HEK293 (cell line): Measurements from ENCODE around the gene NF2.

Experiments used
- BCL11A ChIP-seq: fragments of 450-650 bp; formaldehyde crosslinking; IDR thresholded peaks from 2 replicates; pipeline ENCODE4 v1.5.1; 2016; ENCODE audit warnings: low read depth, missing biosample characterization, missing genetic modification characterization
- GLI2 ChIP-seq: fragments of 450-650 bp; formaldehyde crosslinking; IDR thresholded peaks from 2 replicates; pipeline ENCODE4; 2017; ENCODE audit warnings: missing biosample characterization, missing genetic modification characterization, low read depth, borderline replicate concordance
- GLIS1 ChIP-seq: fragments of 450-650 bp; formaldehyde crosslinking; IDR thresholded peaks from 2 replicates; pipeline ENCODE4 v1.5.1; 2016; ENCODE audit warnings: missing biosample characterization, missing genetic modification characterization
- KLF1 ChIP-seq: fragments of 450-650 bp; formaldehyde crosslinking; IDR thresholded peaks from 2 replicates; pipeline ENCODE4 v1.5.1; 2016; ENCODE audit warnings: missing biosample characterization, missing genetic modification characterization
- KLF10 ChIP-seq: fragments of 450-650 bp; IDR thresholded peaks from 2 replicates; pipeline ENCODE4 v1.5.1; 2018; ENCODE audit warnings: missing biosample characterization, mild to moderate bottlenecking, missing genetic modification characterization
- PRDM1 ChIP-seq: fragments of 450-650 bp; formaldehyde crosslinking; IDR thresholded peaks from 2 replicates; pipeline ENCODE4; 2016; ENCODE audit warnings: missing biosample characterization, missing genetic modification characterization
- SP3 ChIP-seq: fragments of 450-650 bp; formaldehyde crosslinking; IDR thresholded peaks from 2 replicates; pipeline ENCODE4 v1.5.1; 2016; ENCODE audit warnings: missing biosample characterization, missing genetic modification characterization
- ZBTB17 ChIP-seq: fragments of 450-650 bp; formaldehyde crosslinking; IDR thresholded peaks from 2 replicates; pipeline ENCODE4 v1.5.1; 2016; ENCODE audit warnings: missing biosample characterization, missing genetic modification characterization
- ZNF184 ChIP-seq: fragments of 450-650 bp; IDR thresholded peaks from 2 replicates; pipeline ENCODE4 v1.5.1; 2018; ENCODE audit warnings: missing biosample characterization, mild to moderate bottlenecking, missing genetic modification characterization
- ZNF223 ChIP-seq: fragments of 450-650 bp; formaldehyde crosslinking; IDR thresholded peaks from 2 replicates; pipeline ENCODE4 v1.5.1; 2016; ENCODE audit warnings: missing biosample characterization, missing genetic modification characterization
- ZNF280D ChIP-seq: fragments of 450-650 bp; formaldehyde crosslinking; IDR thresholded peaks from 2 replicates; pipeline ENCODE4 v1.5.1; 2016; ENCODE audit warnings: missing biosample characterization, missing genetic modification characterization
- ZNF335 ChIP-seq: fragments of 450-650 bp; formaldehyde crosslinking; conservative IDR thresholded peaks from 2 replicates; pipeline ENCODE4 v1.5.1; 2016; ENCODE audit warnings: missing biosample characterization, missing genetic modification characterization
- ZNF354C ChIP-seq: fragments of 450-650 bp; formaldehyde crosslinking; IDR thresholded peaks from 2 replicates; pipeline ENCODE4 v1.5.1; 2016; ENCODE audit warnings: missing biosample characterization, missing genetic modification characterization, low read depth, borderline replicate concordance
- ZNF366 ChIP-seq: fragments of 450-650 bp; formaldehyde crosslinking; conservative IDR thresholded peaks from 2 replicates; pipeline ENCODE4 v1.5.1; 2016; ENCODE audit warnings: missing biosample characterization, missing genetic modification characterization
- ZNF404 ChIP-seq: fragments of 450-650 bp; formaldehyde crosslinking; IDR thresholded peaks from 2 replicates; pipeline ENCODE4 v1.5.1; 2017; ENCODE audit warnings: missing biosample characterization, missing genetic modification characterization
- ZNF514 ChIP-seq: fragments of 450-650 bp; formaldehyde crosslinking; IDR thresholded peaks from 2 replicates; pipeline ENCODE4 v1.5.1; 2016; ENCODE audit warnings: missing biosample characterization, missing genetic modification characterization
- ZNF549 ChIP-seq: fragments of 450-650 bp; IDR thresholded peaks from 2 replicates; pipeline ENCODE4 v1.5.1; 2018; ENCODE audit warnings: missing biosample characterization, missing genetic modification characterization, mild to moderate bottlenecking, inconsistent platforms, moderate library complexity
- ZNF560 ChIP-seq: fragments of 450-650 bp; formaldehyde crosslinking; IDR thresholded peaks from 2 replicates; pipeline ENCODE4 v1.5.1; 2017; ENCODE audit warnings: missing biosample characterization, missing genetic modification characterization, borderline replicate concordance
- ZNF629 ChIP-seq: fragments of 450-650 bp; formaldehyde crosslinking; IDR thresholded peaks from 2 replicates; pipeline ENCODE4 v1.5.1; 2017; ENCODE audit warnings: missing biosample characterization, missing genetic modification characterization
- ZNF664 ChIP-seq: fragments of 450-650 bp; formaldehyde crosslinking; IDR thresholded peaks from 2 replicates; pipeline ENCODE4 v1.5.1; 2016; ENCODE audit warnings: missing biosample characterization, missing genetic modification characterization
- ZNF692 ChIP-seq: fragments of 450-650 bp; formaldehyde crosslinking; IDR thresholded peaks from 2 replicates; pipeline ENCODE4 v1.5.1; 2016; ENCODE audit warnings: missing biosample characterization, missing genetic modification characterization
- ZNF830 ChIP-seq: fragments of 450-650 bp; IDR thresholded peaks from 2 replicates; pipeline ENCODE4 v1.5.0; 2018; ENCODE audit warnings: missing biosample characterization, missing genetic modification characterization, low read depth, mild to moderate bottlenecking, moderate library complexity
- ZNF843 ChIP-seq: fragments of 450-650 bp; formaldehyde crosslinking; IDR thresholded peaks from 2 replicates; pipeline ENCODE4 v1.5.1; 2016; ENCODE audit warnings: missing biosample characterization, missing genetic modification characterization
- TF ChIP-seq, protein P1 (sequence below): fragments of 450-650 bp; formaldehyde crosslinking; IDR thresholded peaks from 2 replicates; pipeline ENCODE4 v1.5.1; 2016; ENCODE audit warnings: missing biosample characterization, missing genetic modification characterization
- TF ChIP-seq, protein P2 (sequence below): fragments of 450-650 bp; formaldehyde crosslinking; IDR thresholded peaks from 2 replicates; pipeline ENCODE4 v1.5.1; 2017; ENCODE audit warnings: missing biosample characterization, missing genetic modification characterization
- TF ChIP-seq, protein P3 (sequence below): fragments of 450-650 bp; formaldehyde crosslinking; IDR thresholded peaks from 2 replicates; pipeline ENCODE4 v1.5.1; 2016; ENCODE audit warnings: missing biosample characterization, missing genetic modification characterization
- TF ChIP-seq, protein P4 (sequence below): fragments of 450-650 bp; formaldehyde crosslinking; IDR thresholded peaks from 2 replicates; pipeline ENCODE4 v1.5.1; 2016; ENCODE audit warnings: missing biosample characterization, missing genetic modification characterization
- TF ChIP-seq, protein P5 (sequence below): fragments of 450-650 bp; formaldehyde crosslinking; IDR thresholded peaks from 2 replicates; pipeline ENCODE4 v1.5.1; 2017; ENCODE audit warnings: missing biosample characterization, missing genetic modification characterization

Gene NF2

GRCh38 chr22:29621761-29622526 lies 18.5 kb downstream of the NF2 start (continued):
- peak; percentile 88 for TF ChIP-seq BCL11A
- TF ChIP-seq, protein P1, sequence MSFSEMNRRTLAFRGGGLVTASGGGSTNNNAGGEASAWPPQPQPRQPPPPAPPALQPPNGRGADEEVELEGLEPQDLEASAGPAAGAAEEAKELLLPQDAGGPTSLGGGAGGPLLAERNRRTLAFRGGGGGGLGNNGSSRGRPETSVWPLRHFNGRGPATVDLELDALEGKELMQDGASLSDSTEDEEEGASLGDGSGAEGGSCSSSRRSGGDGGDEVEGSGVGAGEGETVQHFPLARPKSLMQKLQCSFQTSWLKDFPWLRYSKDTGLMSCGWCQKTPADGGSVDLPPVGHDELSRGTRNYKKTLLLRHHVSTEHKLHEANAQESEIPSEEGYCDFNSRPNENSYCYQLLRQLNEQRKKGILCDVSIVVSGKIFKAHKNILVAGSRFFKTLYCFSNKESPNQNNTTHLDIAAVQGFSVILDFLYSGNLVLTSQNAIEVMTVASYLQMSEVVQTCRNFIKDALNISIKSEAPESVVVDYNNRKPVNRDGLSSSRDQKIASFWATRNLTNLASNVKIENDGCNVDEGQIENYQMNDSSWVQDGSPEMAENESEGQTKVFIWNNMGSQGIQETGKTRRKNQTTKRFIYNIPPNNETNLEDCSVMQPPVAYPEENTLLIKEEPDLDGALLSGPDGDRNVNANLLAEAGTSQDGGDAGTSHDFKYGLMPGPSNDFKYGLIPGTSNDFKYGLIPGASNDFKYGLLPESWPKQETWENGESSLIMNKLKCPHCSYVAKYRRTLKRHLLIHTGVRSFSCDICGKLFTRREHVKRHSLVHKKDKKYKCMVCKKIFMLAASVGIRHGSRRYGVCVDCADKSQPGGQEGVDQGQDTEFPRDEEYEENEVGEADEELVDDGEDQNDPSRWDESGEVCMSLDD (tag by site-specific recombination): no peak
- TF ChIP-seq KLF10: peak; percentile 79
- TF ChIP-seq ZNF335 (tag by site-specific recombination): 0 out of 2 replicates have a peak, but pooled peaks have one; percentile 6
- TF ChIP-seq KLF1 (tag by site-specific recombination): no peak
- TF ChIP-seq ZNF692 (tag by site-specific recombination): peak; percentile 59; the same call in 1 of the 2 replicates
- peak; percentile 14; the same call in 1 of the 2 replicates for TF ChIP-seq GLIS1 (tag by site-specific recombination)
- no peak for TF ChIP-seq ZNF560 (tag by site-specific recombination)
- TF ChIP-seq, protein P2, sequence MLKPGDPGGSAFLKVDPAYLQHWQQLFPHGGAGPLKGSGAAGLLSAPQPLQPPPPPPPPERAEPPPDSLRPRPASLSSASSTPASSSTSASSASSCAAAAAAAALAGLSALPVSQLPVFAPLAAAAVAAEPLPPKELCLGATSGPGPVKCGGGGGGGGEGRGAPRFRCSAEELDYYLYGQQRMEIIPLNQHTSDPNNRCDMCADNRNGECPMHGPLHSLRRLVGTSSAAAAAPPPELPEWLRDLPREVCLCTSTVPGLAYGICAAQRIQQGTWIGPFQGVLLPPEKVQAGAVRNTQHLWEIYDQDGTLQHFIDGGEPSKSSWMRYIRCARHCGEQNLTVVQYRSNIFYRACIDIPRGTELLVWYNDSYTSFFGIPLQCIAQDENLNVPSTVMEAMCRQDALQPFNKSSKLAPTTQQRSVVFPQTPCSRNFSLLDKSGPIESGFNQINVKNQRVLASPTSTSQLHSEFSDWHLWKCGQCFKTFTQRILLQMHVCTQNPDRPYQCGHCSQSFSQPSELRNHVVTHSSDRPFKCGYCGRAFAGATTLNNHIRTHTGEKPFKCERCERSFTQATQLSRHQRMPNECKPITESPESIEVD (tag by site-specific recombination): peak; percentile 98
- TF ChIP-seq GLI2: peak; percentile 74; the same call in 1 of the 2 replicates
- TF ChIP-seq, protein P3, sequence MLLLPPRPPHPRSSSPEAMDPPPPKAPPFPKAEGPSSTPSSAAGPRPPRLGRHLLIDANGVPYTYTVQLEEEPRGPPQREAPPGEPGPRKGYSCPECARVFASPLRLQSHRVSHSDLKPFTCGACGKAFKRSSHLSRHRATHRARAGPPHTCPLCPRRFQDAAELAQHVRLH (tag by site-specific recombination): 0 out of 2 replicates have a peak, but pooled peaks have one; percentile 51
- TF ChIP-seq ZNF629 (tag by site-specific recombination): peak; percentile 97
- no peak for TF ChIP-seq ZNF514 (tag by site-specific recombination)
- TF ChIP-seq ZNF354C (tag by site-specific recombination): no peak
- TF ChIP-seq ZNF843: peak; percentile 76
- TF ChIP-seq ZNF830: no peak
- TF ChIP-seq ZNF366 (tag by site-specific recombination): peak; percentile 95
- TF ChIP-seq PRDM1 (tag by site-specific recombination): peak; percentile 83
- TF ChIP-seq SP3 (tag by site-specific recombination): peak; percentile 58
- TF ChIP-seq, protein P4, sequence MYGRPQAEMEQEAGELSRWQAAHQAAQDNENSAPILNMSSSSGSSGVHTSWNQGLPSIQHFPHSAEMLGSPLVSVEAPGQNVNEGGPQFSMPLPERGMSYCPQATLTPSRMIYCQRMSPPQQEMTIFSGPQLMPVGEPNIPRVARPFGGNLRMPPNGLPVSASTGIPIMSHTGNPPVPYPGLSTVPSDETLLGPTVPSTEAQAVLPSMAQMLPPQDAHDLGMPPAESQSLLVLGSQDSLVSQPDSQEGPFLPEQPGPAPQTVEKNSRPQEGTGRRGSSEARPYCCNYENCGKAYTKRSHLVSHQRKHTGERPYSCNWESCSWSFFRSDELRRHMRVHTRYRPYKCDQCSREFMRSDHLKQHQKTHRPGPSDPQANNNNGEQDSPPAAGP (tag by site-specific recombination): peak; percentile 33; the same call in 1 of the 2 replicates
- TF ChIP-seq, protein P5, sequence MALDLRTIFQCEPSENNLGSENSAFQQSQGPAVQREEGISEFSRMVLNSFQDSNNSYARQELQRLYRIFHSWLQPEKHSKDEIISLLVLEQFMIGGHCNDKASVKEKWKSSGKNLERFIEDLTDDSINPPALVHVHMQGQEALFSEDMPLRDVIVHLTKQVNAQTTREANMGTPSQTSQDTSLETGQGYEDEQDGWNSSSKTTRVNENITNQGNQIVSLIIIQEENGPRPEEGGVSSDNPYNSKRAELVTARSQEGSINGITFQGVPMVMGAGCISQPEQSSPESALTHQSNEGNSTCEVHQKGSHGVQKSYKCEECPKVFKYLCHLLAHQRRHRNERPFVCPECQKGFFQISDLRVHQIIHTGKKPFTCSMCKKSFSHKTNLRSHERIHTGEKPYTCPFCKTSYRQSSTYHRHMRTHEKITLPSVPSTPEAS (tag by site-specific recombination): no peak
- TF ChIP-seq ZNF404 (tag by site-specific recombination): no peak
- no peak for TF ChIP-seq ZNF223 (tag by site-specific recombination)
- no peak for TF ChIP-seq ZNF664 (tag by site-specific recombination)
- TF ChIP-seq ZNF549 (tag by site-specific recombination): no peak
- peak; percentile 64 for TF ChIP-seq ZBTB17 (tag by site-specific recombination)
- TF ChIP-seq ZNF280D (tag by site-specific recombination): no peak
- peak; percentile 75; the same call in 1 of the 2 replicates for TF ChIP-seq ZNF184 (tag by site-specific recombination)
